ENCODE measurements around the gene PLPP6.

PLPP6 gene

DNA sequence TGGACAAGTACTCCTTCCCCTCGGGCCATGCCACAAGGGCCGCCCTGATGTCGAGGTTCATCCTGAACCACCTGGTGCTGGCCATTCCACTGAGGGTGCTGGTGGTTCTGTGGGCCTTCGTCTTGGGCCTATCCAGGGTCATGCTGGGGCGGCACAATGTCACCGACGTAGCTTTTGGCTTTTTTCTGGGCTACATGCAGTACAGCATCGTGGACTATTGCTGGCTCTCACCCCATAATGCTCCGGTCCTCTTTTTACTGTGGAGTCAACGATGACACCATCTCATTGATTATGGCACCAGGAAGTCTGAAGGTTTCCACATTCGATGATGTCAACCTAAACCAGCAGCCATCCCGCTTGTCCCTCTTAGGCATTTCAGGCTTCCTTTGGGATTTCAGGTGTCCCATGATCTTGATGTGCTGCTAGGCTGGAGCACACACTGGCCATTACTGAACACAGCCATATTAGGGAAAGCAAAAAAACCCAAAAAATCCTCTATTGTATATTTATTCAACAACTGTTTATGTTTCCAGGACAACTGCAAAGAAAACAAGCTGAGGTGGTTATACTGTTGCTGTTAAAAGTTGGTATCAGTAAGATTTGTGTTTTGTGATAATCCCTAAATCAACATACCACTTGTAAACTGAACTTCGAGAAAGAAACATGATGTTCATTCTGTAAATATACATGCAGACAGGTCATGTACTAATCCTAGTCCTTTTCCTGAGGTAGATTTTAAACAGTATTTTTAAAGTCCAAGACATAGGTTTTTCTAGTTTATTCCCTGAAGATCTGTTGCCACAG is 1.1 kb downstream of the PLPP6 start:
- DNase-seq, result no peak

DNA sequence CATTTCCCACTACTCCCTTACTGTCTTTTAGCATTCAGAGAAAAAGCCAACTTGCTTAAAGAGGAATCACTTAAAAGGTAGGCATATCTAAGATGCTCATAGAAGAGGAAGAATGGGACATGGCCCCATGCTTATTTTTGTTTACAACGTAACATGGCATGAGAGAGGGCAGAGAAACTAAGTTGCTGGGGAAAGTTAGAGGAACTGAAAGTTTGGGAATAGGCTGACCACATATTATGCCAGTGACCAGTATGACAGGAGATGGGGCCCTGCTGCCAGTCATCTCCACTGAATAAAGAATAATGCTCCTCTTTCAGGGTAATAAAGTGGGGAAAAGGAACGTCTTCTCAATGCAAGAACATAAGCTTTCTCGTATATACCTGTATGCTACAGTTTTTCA is 1.9 kb downstream of the PLPP6 start:
- DNase-seq, result peak; percentile 17 to 51

DNA sequence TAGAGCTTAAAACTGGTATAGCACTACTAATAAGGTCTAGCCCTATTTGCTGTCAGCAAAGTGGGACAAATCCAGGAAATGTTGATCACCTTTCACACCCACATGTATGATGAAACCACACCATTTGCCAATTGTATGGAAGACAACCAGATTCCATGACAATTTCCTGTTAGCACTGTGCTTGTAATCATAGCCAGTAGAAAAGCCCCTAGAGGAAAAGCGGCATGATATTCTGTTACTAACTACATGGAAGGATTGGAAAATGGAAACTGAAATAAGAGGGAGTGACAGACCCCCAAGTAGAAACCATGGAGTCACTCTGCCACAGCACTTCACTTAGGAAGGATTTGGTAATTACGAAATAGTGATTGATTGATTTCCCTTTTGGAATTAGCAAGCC is 3.3 kb downstream of the PLPP6 start:
- no peak for DNase-seq

DNA sequence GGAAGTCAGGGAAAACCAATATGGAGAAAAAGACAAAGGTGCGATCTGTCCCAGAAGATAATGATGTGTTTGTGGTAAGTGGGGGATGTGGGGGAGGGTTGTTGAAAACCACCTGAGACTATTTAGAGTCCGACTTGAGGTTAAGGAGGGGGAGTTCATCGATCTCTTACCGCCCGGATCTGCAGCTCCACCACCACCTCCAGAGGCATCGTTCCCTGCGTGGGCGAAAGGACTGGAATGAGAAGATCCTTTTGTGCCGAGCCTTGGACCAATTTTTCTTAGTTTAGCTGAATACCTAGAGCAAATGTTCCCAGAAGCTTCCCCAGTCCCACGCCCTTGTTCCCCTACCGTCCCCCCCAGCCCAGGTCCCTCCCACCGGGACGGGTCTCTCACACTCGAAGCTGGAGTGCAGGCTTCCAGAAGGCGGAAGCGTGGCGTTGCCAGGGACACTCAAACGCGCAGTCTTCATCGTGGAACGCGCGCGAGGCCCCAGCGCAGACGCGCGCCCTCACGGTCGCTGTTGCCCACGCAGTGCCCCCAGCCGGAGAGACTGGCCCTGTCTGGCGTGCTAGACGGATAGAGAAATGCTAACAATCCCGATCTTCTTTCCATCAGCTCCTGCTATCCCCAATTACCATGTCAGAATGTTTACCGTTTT is 4.1 kb downstream of the PLPP6 start, which contains the start of gene SPATA6L:
Gene SPATA6L, minus strand, starts transcription at position 439 of the 658 bp plus-strand sequence. Its CDS starts 230 bp downstream, at position 209.
- peak in 1 of 2 donors; percentile 33 for DNase-seq

GRCh38 chr9:4667681-4668080 is 5.6 kb downstream of the PLPP6 start:
- DNase-seq, result no peak

DNA sequence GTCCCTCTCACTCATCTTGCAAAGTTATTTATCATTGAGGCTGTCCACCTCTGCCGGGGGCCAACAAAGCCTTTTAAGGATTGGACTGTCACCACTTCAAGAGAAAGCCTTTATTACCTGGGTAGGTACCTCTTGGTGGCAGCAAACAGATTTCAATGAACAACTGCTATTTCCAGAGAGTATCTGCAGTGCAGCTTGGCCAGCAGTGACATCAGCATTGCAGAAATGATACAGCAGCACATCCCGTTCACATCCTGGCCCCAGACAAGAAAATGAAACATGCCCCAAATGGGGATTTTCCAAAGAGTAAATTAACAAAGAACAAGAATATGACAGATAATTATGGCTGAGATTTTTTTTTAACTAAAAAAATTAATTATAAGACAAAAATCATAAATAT is 6.5 kb downstream of the PLPP6 start:
- DNase-seq, result no peak

DNA sequence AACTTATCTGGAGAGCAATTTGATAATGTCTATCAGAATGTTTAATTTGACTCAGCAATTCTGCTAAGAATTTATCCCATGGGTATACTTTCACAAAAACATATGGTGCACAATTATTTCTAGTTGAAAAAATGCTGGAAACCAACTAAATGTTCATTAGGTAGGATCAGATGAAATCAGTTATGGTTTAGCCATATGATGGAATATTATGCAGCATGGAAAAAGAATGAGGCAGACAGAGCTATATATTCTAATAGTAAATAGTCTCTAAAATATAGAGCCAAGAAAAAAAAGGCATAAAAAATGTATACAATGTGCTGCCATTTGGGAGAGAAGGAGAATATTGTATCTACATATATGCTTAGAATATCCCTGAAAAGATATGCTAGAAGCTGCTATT is 7.8 kb downstream of the PLPP6 start:
- no peak for DNase-seq

DNA sequence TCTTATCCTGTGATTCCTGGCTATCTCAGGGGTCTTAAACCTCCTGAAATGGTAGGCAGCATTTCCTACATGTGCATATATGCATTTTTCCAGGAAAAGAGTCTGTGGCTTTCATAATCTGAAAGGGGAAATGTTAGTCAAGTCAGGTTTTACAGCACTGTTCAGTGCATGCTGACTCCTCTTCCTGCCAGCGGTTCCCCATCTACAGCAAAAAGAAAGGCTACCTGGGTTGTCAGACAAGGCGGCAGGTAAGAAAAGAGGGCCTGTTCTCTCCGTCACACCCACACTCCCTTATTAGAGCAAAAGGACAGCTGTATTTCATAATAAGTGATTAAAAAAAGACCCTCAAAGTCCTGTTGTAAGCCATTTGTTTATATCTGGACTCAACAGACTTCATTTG is 8.5 kb downstream of the PLPP6 start:
- DNase-seq, result no peak

DNA sequence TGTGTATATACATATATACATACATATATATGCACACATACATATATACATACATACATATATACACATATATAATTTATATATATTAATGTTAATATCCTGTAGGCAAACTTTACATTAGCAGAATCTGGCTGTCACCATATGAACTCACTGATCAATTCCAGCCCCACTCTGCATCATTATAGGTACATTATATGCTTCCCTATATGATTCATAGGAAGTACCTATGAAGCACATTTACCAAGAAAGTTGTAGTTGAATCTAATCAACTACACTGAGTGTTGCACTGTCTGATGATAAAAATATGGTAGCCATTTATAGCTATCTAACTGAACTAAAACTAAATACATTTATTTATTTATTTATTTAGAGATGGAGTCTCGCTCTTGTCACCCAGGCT is 9.6 kb downstream of the PLPP6 start:
- DNase-seq, result no peak

DNA sequence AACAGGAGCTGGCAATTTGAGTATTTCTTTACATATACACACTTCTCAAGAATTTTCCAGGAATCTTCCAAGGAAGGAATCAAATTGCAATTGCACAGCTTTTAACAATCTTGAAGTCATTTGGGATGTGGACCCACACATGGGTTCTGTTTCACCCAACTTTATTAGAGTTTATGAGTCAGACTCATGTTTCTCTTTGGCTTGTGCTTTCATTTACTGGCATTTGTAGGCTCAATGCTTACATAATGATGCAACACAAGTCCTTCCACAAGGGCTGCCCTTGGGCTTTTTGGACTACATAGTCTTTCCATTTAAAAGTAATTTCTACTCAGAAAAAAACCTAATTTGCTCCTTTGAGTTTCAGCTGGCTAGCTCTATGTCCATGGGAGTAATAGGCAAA is 12.7 kb downstream of the PLPP6 start:
- no peak for DNase-seq

GRCh38 chr9:4677392-4677791 is 15.3 kb downstream of the PLPP6 start:
- no peak for DNase-seq

- DNase-seq, result peak in 1 of 2 donors; percentile 36
Measured at GRCh38 chr9:4678679-4679267, 16.7 kb downstream of the PLPP6 start.

- peak; percentile 93 to 99 for DNase-seq
Measured at GRCh38 chr9:4679268-4680172, 17.4 kb downstream of the PLPP6 start, which contains the start of gene CDC37L1. Gene CDC37L1 (plus strand): TSS chr9:4679569. CDS start chr9:4679768, 199 bp downstream.

DNA sequence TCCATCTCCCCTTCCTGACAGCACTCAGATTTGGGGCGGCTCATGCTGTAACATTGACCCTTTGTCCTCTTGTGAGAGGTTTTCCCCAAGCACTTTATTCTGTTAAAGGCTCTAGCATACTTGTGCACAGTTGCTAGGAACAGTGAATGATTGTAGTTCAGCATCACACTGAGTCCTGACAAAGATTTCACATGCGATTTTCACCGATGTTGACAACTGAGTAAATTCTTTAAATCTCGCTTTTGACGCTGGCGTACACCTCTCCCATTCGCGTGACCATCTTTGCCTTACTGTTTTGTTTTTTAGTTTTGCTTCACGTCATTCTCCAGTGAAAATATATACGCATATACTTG is 18.1 kb downstream of the PLPP6 start:
- DNase-seq, result peak in 1 of 2 donors; percentile 10

DNA sequence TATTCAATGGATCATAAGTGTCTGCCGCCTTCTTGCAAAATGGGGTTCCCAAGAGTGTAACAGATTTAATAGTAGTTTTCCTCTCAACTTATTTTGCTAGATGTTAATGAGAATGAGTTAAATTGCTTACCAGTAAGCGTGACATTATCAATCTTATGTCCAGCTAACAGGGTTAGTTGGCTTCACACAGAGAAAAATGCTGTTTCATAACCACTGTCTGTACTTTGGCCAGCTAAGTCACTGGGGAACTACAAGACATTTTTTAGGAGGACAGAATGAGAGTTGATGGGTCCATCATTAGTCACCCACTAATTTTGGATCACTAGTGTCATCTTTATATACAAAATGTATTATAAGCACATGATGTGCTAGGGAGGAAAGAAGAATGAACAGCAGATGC is 18.7 kb downstream of the PLPP6 start:
- peak; percentile 59 to 71 for DNase-seq

GRCh38 chr9:4684820-4685219 is 22.7 kb downstream of the PLPP6 start:
- no peak for DNase-seq

DNA sequence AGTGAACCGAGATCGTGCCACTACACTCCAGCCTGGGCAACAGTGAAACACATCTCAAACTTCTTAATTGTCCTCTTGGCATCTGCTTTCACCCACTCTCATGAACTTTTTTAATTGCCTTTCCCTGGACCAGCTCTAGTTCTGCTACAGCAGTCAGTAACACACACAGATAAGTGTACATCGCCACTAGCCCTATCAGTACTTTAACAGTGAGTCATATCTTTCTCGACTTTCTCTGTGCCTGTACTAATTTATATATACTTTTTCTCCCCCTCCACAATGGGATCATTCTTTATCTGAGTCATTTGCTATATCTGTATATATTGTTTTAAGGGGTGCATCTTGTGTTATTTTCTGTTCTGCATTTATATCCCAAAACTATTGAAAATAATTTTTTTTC is 24.0 kb downstream of the PLPP6 start:
- DNase-seq, result no peak

DNA sequence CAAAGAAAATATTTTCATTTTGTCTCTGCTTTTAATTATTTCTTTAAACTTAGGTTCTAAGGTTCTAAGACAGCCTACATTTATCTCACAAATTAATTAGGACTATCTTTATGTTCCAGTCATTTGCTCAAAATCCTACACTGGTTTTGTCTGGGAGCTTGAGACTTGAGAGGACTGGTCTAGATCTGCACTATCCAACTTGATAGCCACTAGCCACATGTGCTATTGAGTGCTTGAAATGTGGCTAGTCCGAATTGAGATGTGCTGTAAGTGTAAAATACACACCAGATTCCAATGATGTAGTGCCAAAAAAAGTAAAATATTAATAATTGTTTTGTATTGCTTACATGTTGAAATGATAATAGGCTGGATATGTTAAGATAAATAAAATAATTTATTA is 24.5 kb downstream of the PLPP6 start:
- no peak for DNase-seq

DNA sequence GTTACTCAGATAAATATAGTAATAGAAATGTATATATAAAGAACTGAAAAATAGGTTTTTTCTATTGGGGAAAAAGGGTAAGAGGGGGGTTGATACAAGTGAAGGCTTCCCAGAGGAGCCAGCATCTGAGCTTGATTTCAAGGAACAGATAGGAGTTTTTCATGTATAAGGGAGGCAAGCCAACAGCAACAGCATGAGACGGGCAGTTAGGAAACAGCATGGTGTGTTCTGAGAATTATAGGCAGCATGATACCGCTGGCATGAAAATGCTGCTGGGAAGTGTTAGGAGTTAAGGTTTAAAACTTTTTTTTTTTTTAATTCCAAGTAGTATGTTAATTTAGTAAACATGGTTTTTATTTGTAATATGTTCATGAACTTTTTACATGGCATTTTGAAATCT is 26.9 kb downstream of the PLPP6 start:
- DNase-seq, result no peak

- DNase-seq, result no peak
Measured at GRCh38 chr9:4689687-4690104, 27.6 kb downstream of the PLPP6 start.

DNA sequence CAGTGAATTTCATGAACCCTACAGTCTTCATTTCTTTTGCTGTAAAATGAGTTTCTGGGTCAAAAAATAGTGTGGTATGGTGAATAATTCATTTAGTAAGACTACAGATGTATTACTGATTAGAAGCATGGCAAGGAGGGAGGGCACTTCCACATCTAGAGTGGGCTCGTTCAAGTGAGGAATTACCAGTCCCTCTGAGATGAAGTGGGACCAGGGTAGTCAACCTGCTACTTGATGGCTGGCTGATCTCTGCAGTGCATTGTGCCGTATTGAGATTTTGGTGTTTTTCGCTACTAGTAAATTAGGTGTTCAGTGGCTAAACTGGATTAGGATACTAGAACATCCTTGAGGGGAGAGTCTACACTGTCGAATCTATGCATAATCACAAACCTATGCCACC is 28.1 kb downstream of the PLPP6 start:
- DNase-seq, result no peak

DNA sequence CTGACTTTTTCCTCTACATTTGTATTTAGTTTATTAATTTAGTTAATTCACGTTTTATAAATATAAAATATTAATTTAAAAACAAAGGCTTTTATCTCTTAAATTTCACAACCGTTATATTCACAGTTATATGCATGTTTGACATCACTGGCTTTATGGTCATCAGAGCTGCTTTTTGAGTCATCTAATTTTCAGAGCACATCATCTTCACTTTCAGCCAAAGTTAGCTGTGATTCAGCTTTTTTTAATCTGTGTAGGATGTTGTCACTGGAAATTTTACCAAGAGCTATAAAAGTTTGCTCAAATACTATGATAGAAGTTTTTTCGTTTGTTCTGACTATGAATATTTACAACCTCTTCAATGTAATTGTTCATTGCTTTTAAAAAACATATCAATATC is 29.7 kb downstream of the PLPP6 start:
- DNase-seq, result no peak

DNA sequence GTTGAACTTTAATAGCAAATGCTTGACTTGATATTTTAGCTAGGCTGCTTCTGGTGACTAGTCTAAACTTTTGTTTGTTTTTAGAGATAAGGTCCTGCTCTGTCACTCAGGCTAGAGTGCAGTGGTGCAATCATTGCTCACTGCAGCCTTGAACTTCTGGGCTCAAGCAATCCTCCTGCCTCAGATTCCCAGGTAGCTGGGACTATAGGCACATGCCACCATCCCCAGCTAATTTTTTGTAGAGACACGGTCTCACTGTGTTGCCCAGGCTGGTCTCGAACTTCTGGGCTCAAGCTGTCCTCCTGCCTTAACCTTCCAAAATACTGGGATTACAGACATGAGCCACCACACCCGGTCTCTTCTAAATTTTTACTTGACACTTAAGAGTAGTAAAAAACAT is 38.0 kb downstream of the PLPP6 start:
- DNase-seq, result no peak

Measured in inflammatory macrophage treated with lipopolysaccharide for 1 hour (primary cell).